Cardiac septum (tissue), 1 donor: ENCODE results near the gene CALML3. TPM values are rescaled to one million over a fixed set of nuclear protein-coding genes. Genes with fewer than 3 reads are reported as not detected.
A peak's percentile ranks its signal among the peaks of the same experiment; 100 is the strongest.

Experiments used
- DNase-seq: peaks from one replicate; pipeline ENCODE4 v3.0.0-alpha.2; 2020; ENCODE audit warnings: low spot score
- intact Hi-C: fragments of 100-400 bp; cut with DNase I; formaldehyde crosslinking; loops from one replicate; pipeline ENCODE4 v1.14.0; 2022
- total RNA-seq: library from RNA; stranded (reverse); fragmentation: NEBNext Ultra II Directional; extraction: Animal tissue kit (Norgen Biotek cat#: 25700); gene quantifications from one replicate; pipeline ENCODE4 v1.2.1, GENCODE V29; 2021
- donor health status: DM: no; HTN: no; CAD: no.

The CALML3 gene
- total RNA-seq, 1 donor from 2014 or later: not detected

- intact Hi-C loops: no loop called here
- DNase-seq: no peak
Measured at GRCh38 chr10:5574642-5575131, 49.9 kb downstream of the CALML3 start.

- intact Hi-C loops: no loop called here
Measured at GRCh38 chr10:5575144-5575481, 50.4 kb downstream of the CALML3 start.

GRCh38 chr10:5575482-5576153 lies 50.9 kb downstream of the CALML3 start:
- peak; percentile 73 for DNase-seq
- intact Hi-C loops: no loop called here

More at GRCh38 chr10:5575144-5575481, 50.4 kb downstream of the CALML3 start:
- DNase-seq: no peak

GRCh38 chr10:5576154-5576748 lies 51.5 kb downstream of the CALML3 start:
- no peak for DNase-seq
- intact Hi-C loops: no loop called here

Other genes starting within 250 kb of the CALML3 start
- gene UCN3, start 160.0 kb upstream of the CALML3 start, total RNA-seq: not detected
- 0.40 TPM for gene TUBAL3, start 120.1 kb upstream of the CALML3 start, total RNA-seq
- 20.9 TPM for gene NET1, start 112.4 kb upstream of the CALML3 start, total RNA-seq
- gene CALML5, start 25.4 kb upstream of the CALML3 start, total RNA-seq: not detected
- 10.2 TPM for gene ASB13, start 141.6 kb downstream of the CALML3 start, total RNA-seq
- 38.8 TPM for gene TASOR2, start 159.9 kb downstream of the CALML3 start, total RNA-seq